ENCODE data around the gene NINL.

Gene NINL

GRCh38 chr20:25497586-25498279 lies 87.6 kb downstream of the NINL start:
- DNase-seq = no peak

GRCh38 chr20:25496968-25497401 lies 88.3 kb downstream of the NINL start:
- DNase-seq = no peak

- DNase-seq = no peak
Measured at GRCh38 chr20:25496165-25496967, 89.0 kb downstream of the NINL start.

- no peak for DNase-seq
Measured at GRCh38 chr20:25495189-25495824, 90.0 kb downstream of the NINL start.

GRCh38 chr20:25494506-25495188 lies 90.7 kb downstream of the NINL start:
- no peak for DNase-seq

- DNase-seq = no peak
Measured at GRCh38 chr20:25493748-25494505, 91.4 kb downstream of the NINL start.

GRCh38 chr20:25493137-25493536 lies 92.2 kb downstream of the NINL start:
- DNase-seq = no peak

- no peak for DNase-seq
Measured at GRCh38 chr20:25491446-25492038, 93.8 kb downstream of the NINL start.

GRCh38 chr20:25490656-25491445 lies 94.5 kb downstream of the NINL start:
- DNase-seq = no peak

GRCh38 chr20:25489221-25489871 lies 96.0 kb downstream of the NINL start:
- no peak for DNase-seq

GRCh38 chr20:25487975-25488374 lies 97.4 kb downstream of the NINL start:
- no peak for DNase-seq

- no peak for DNase-seq
Measured at GRCh38 chr20:25487306-25487705, 98.0 kb downstream of the NINL start.

GRCh38 chr20:25486377-25486776 lies 99.0 kb downstream of the NINL start:
- DNase-seq = no peak

GRCh38 chr20:25485872-25486271 lies 99.5 kb downstream of the NINL start:
- DNase-seq = no peak

- peak; percentile 36 for DNase-seq
Measured at GRCh38 chr20:25484911-25485511, 100.3 kb downstream of the NINL start.

- DNase-seq = no peak
Measured at GRCh38 chr20:25484224-25484846, 101.0 kb downstream of the NINL start.

GRCh38 chr20:25483431-25484132 lies 101.7 kb downstream of the NINL start:
- DNase-seq = no peak

- no peak for DNase-seq
Measured at GRCh38 chr20:25481918-25482253, 103.4 kb downstream of the NINL start.

- DNase-seq = no peak
Measured at GRCh38 chr20:25481235-25481917, 104.0 kb downstream of the NINL start.
